Effector CD4-positive, alpha-beta T cell (primary cell): ENCODE results near the gene LAMTOR2.
"Not testable (repeated sequence)": the region's sequence is repeated elsewhere in the genome, so short reads cannot be mapped to it uniquely, and the experiment has no call there.

Source experiments
- DNase-seq: peaks from one replicate; pipeline ENCODE4 v3.0.0-alpha.2; 2020

Gene LAMTOR2

GRCh38 chr1:156052862-156053767, 1.5 kb upstream of the LAMTOR2 start:
- peak; percentile 61 for DNase-seq

- DNase-seq, result peak; percentile 76
Measured at GRCh38 chr1:156053768-156054499, 648 bp upstream of the LAMTOR2 start, which contains the start of gene UBQLN4. TSS of gene UBQLN4 (minus strand) at chr1:156053798. CDS start at chr1:156053701, 97 bp downstream.

- no peak for DNase-seq
Measured at GRCh38 chr1:156055281-156056048, 883 bp downstream of the LAMTOR2 start.

- DNase-seq, result no peak
Measured at GRCh38 chr1:156056326-156056849, 1.8 kb downstream of the LAMTOR2 start.

- no peak for DNase-seq
Measured at GRCh38 chr1:156060937-156061636, 6.5 kb downstream of the LAMTOR2 start, which contains the start of gene RAB25. TSS of gene RAB25 (plus strand) at chr1:156061160. CDS start at chr1:156061401, 241 bp downstream.

- no peak for DNase-seq
Measured at GRCh38 chr1:156062189-156062588, 7.6 kb downstream of the LAMTOR2 start.

GRCh38 chr1:156063997-156064285, 9.4 kb downstream of the LAMTOR2 start:
- DNase-seq, result no peak

GRCh38 chr1:156064615-156065014, 10.0 kb downstream of the LAMTOR2 start:
- DNase-seq, result no peak

GRCh38 chr1:156065212-156065611, 10.6 kb downstream of the LAMTOR2 start:
- no peak for DNase-seq

GRCh38 chr1:156065871-156066270, 11.3 kb downstream of the LAMTOR2 start:
- DNase-seq, result no peak

- DNase-seq, result no peak
Measured at GRCh38 chr1:156067262-156067661, 12.7 kb downstream of the LAMTOR2 start.

- no peak for DNase-seq
Measured at GRCh38 chr1:156069490-156070455, 15.2 kb downstream of the LAMTOR2 start.

GRCh38 chr1:156070548-156070947, 16.0 kb downstream of the LAMTOR2 start:
- no peak for DNase-seq

GRCh38 chr1:156071332-156071816, 16.8 kb downstream of the LAMTOR2 start:
- DNase-seq, result not testable (repeated sequence)

- no peak for DNase-seq
Measured at GRCh38 chr1:156072251-156072650, 17.7 kb downstream of the LAMTOR2 start.

GRCh38 chr1:156073110-156073687, 18.6 kb downstream of the LAMTOR2 start:
- no peak for DNase-seq

- DNase-seq, result no peak
Measured at GRCh38 chr1:156073740-156074139, 19.2 kb downstream of the LAMTOR2 start.

- no peak for DNase-seq
Measured at GRCh38 chr1:156074661-156075060, 20.1 kb downstream of the LAMTOR2 start.

- no peak for DNase-seq
Measured at GRCh38 chr1:156075162-156075561, 20.6 kb downstream of the LAMTOR2 start.

GRCh38 chr1:156075775-156076204, 21.2 kb downstream of the LAMTOR2 start:
- no peak for DNase-seq
